ENCODE measurements around the gene PLD1.
A peak's percentile ranks its signal among the peaks of the same experiment; 100 is the strongest.

Gene PLD1

DNA sequence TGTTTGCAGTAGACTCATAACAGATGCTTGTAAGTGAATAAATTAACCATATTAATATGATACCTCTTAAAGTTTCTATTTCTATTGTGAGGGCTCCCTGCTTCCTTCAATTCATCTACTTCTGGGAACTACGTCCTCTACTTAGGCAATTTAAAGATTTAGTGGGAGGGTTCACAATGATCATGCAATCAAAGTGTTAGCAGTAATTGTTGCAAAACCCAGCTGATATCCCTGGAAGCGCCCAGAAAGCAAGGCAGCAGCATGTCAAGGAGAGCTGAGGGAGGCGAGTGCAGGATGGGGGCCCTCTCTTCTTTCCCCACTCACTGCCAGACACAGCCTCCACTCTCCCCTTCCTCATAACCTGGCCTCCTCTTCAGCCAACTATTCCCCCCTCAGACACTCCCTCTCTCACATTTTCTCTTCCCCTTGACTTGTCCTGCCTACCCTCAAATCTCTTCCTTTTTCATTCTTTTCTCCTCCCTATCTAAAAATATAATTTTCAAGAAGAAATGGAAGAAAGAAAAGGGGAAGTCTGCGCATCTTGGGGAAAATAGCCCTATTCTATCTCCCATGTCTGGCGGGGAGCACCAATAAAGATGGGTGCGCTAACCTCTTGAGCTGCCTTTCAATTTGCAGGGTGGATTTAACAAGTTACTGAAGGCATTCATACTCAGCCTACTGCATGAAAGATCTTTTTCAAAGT lies 39.5 kb upstream of the PLD1 start:
- no peak overlapping the region for H3K4me3 ChIP-seq (ENCODE audit: low read length)
- no peak for DNase-seq (ENCODE audit: low read depth)
- TF ChIP-seq, protein P1, sequence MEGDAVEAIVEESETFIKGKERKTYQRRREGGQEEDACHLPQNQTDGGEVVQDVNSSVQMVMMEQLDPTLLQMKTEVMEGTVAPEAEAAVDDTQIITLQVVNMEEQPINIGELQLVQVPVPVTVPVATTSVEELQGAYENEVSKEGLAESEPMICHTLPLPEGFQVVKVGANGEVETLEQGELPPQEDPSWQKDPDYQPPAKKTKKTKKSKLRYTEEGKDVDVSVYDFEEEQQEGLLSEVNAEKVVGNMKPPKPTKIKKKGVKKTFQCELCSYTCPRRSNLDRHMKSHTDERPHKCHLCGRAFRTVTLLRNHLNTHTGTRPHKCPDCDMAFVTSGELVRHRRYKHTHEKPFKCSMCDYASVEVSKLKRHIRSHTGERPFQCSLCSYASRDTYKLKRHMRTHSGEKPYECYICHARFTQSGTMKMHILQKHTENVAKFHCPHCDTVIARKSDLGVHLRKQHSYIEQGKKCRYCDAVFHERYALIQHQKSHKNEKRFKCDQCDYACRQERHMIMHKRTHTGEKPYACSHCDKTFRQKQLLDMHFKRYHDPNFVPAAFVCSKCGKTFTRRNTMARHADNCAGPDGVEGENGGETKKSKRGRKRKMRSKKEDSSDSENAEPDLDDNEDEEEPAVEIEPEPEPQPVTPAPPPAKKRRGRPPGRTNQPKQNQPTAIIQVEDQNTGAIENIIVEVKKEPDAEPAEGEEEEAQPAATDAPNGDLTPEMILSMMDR (conservative IDR thresholded peaks at IDR 0.05; ENCODE audit: low read length): no peak

DNA sequence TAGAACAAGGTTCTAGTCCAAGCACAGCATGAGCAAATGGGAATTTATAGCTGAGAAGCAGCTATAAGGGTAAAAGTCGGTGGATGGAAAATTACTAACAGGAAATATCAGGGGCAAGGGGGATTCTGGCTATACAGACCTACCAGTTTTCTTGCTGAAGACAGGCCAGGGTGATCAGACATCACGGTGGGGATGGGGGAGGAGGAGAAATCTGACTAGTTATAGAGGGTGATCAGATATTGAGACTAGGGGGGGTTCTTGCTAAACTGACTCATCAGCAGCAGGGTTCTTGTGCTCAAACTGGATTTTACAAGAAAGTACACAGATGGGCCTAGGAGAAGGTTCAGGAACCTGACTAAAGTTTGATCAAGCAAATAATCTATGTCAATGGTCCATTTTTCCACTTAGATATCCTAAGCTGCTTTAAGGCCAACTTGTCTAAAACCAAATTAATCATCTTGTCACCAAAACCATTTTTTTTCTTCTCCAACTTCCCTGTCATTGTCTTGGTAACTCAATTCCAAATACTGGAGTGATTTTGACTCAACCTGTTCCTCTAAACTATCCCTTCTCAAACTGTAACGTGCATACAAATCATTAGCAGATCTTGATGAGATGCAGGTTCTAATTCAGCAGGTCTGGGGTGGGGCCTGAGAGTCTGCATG lies 37.4 kb upstream of the PLD1 start:
- TF ChIP-seq, protein P1 (conservative IDR thresholded peaks at IDR 0.05; ENCODE audit: low read length): no peak
- DNase-seq (ENCODE audit: low read depth): no peak
- no peak overlapping the region for H3K4me3 ChIP-seq (ENCODE audit: low read length)

DNA sequence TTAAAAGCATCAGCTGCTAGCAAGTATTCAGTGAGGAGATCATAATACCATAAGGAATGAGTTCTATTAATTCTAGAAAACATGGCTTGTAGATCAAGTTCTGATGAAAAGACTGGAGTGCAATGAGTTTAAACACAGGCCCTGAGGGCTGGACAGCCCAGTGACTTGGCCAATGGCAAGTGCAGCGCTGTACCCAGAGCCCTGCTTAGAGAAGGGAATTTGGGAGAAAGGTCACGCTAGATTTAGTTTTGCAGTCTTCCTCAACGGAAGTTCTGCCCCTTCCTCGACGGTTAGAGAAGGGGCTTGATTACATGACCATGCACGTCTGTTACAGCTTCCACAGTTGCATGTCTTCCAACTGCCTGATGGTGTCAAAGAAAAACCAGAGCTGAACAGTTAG lies 36.9 kb upstream of the PLD1 start:
- no peak overlapping the region for H3K4me3 ChIP-seq (ENCODE audit: low read length)
- TF ChIP-seq, protein P1 (conservative IDR thresholded peaks at IDR 0.05; ENCODE audit: low read length): no peak
- no peak for DNase-seq (ENCODE audit: low read depth)

DNA sequence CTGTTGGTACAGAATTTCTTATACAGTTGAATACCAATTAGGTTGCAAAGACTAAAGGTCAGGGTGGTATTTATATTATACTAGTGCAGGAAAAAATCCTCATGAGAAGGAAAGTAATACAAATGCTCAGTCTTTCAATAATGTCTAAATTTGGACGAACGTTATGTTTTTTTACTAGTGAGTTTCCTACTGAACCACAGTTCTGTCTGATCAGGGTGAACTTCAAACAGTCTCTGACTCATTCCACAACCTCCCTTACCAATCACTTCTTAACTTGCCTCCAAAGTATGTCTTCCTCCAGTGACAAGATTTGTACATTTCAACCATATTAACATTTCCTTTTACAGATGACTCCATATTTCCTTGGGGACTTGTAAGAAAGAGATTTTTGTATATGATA lies 36.3 kb upstream of the PLD1 start:
- TF ChIP-seq, protein P1 (conservative IDR thresholded peaks at IDR 0.05; ENCODE audit: low read length): no peak
- no peak overlapping the region for H3K4me3 ChIP-seq (ENCODE audit: low read length)
- peak; percentile 25 for DNase-seq (ENCODE audit: low read depth)

DNA sequence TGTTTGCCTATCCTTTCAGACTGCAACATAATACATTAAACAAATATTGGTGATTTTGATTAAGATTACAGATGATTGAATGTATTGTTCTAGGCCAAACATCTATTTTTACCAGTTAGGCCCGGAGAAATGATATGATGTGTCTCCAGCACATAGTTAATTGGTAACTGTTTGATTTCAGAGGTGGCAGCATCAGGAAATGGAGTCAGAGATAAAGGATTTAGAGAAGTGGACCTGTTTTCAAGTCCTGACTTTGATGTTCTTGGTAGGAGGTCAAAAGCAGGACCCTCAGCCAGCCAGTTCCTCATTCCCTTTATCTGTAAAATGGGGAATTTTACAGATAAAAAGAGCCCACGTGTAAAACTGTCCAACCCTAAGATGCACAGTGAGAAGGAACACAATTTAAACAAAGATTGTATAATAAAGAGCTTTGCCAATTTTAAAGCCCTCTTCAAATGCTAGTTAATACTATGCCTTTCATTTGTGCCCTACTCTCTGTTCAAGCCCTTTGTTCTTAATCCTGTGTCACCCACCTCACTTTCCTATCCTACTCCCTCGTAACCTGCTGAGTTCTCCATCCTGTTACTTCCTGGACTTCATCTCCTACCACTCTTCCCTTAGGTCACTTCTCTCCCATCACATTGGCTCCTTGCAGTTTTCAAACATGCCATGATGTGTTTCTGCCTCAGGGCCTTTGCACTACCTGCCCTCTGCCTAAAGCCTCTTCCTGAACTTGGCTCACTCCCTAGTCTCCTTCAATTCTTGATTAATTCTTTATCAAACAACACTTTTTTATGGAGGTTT lies 35.4 kb upstream of the PLD1 start:
- TF ChIP-seq, protein P1 (conservative IDR thresholded peaks at IDR 0.05; ENCODE audit: low read length): no peak
- no peak overlapping the region for H3K4me3 ChIP-seq (ENCODE audit: low read length)
- DNase-seq (ENCODE audit: low read depth): no peak

DNA sequence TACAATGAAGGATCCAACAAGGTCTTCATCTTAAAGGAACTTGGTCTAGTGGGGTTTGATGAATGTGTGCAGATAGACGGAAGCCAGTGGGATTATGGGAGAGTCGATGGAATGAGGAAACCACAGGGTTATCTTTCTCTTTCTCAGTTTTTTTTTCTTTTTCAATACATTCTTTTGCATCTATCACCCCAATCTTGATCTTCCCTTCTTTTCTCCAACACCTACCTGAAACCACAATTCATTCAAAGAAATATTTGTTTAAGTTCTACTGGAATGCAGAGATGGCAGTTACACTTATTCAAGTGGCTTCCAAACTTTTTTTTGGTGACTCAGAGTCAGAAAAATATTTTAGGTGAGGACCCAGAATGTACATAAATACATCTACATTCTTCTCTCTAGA lies 34.6 kb upstream of the PLD1 start:
- DNase-seq (ENCODE audit: low read depth): no peak
- TF ChIP-seq, protein P1 (conservative IDR thresholded peaks at IDR 0.05; ENCODE audit: low read length): no peak
- no peak overlapping the region for H3K4me3 ChIP-seq (ENCODE audit: low read length)
